Measurements from ENCODE around the gene F5.
"Not testable (repeated sequence)": the region's sequence is repeated elsewhere in the genome, so short reads cannot be mapped to it uniquely, and the experiment has no call there.

Gene F5

DNA sequence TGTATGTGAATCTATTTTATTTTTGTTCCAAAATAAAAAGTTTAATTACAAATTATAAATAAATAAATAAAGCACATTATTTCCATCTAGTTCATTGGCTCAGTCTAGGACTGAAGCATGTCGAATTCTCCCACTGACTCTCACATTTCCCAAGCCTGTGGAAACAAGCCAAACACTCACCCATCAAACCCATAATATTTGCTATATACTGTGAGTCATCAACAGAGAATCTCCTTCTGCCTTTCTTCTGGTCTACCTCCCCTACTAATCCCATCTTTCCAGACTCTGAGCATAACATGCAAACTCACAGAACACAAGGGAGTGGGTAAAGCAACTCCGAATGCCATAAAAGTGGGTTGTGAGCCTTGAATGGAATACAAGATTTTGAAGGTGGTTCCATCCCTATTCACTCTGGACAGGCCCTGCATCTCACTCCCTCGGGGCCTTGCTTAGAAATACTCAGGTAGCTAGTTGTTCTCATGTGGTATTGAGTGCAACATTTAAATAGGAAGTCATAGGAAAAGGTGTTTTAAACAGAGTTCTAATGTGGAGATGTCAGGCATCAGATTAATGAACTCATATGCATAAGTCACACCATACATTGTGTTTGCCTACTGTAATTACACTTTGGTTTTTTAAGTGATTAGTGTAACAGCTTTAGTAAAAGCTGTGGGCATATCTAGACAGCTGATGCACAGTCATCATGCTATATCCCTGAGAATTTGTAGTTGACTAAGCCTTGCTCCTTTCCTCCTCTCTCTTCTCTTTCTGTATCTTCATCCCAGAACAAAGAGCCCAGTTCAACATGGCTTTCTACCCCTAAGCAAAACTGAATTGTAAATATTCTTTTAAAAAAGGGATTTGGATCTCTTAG lies 47.0 kb downstream of the F5 start:
- DNase-seq: no peak

DNA sequence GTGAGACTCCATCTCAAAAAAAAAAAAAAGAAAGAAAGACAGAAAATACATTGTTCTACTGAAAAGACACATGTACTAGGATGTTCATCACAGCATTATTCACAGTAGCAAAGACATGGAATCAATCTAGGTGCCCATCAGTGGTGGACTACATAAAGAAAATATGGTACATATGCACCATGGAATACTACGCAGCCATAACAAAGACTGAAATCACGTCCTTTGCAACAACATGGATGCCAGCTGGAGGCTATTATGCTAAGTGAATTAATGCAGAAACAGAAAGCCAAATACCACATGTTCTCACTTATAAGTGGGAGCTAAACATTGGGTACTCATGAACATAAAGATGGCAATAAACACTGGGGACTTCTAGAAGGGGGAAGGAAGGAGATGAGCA lies 51.6 kb downstream of the F5 start:
- no peak for DNase-seq

DNA sequence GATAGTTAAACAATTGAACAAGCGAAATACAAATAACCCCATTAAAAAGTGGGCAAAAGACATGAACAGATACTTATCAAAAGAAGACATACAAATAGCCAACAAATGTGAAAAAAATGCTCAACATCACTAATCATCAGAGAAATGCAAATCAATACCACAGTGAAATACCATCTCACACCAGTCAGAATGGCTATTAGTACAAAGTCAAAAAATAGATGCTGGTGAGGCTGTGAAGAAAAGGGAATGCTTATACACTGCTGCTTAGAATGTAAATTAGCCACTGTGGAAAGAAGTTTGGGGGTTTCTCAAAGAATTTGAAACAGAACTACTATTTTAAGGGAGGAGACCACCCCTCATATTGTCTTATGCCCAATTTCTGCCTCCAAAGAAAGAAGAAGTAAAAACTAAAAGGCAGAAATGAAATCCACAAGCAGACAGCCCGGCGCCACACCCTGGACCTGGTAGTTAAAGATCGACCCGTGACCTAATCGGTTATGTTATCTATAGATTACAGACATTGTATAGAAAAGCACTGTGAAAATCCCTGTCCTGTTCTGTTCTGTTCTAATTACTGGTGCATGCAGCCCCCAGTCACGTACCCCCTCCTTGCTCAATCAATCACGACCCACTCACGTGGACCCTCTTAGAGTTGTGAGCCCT lies 52.6 kb downstream of the F5 start:
- not testable (repeated sequence) for DNase-seq

DNA sequence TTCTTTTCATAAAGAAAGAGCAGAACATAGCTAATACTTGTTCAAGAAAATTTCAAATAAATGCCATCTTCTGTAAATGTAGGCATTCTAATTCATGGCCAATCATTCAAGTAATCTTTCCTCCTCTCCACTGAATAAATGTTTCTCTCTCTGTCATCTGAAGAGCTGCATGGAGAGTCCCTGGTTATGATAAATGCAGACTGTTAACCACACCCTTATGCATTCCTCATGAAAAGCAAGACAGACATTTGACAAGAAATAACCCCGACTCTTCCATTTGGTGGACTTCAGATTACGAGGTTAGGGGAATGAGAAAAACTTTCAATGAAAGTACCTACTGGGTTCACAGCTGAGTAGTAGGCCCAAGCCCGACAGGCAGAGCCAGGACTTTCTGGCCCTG lies 55.8 kb downstream of the F5 start:
- DNase-seq: no peak

DNA sequence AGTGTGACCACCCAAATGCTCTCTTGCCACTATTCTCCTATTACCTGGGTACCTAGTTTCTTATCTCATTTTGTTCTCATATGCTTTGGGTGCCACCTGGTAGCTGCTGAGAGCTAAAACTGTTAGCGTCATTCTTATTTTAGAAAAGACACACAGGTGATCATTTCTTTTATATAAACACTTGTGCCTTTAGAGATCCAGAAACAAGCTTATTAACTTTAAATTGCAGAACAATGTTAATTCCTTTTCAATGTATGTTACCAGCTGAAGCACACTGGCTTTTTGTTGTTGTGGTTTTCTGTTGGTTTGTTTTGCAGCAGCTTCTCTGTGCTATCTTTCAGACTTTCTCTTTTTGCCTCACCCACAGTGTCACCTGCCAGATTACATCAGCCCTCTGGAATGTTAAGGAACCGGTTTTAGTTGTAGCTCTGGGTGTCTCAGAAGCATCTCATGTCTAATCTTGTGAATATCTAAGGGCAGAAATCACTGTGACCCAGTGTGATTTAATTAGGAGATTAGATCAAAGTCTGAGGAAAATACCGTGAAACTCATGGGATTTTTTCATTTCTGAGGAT lies 57.1 kb downstream of the F5 start:
- no peak for DNase-seq

DNA sequence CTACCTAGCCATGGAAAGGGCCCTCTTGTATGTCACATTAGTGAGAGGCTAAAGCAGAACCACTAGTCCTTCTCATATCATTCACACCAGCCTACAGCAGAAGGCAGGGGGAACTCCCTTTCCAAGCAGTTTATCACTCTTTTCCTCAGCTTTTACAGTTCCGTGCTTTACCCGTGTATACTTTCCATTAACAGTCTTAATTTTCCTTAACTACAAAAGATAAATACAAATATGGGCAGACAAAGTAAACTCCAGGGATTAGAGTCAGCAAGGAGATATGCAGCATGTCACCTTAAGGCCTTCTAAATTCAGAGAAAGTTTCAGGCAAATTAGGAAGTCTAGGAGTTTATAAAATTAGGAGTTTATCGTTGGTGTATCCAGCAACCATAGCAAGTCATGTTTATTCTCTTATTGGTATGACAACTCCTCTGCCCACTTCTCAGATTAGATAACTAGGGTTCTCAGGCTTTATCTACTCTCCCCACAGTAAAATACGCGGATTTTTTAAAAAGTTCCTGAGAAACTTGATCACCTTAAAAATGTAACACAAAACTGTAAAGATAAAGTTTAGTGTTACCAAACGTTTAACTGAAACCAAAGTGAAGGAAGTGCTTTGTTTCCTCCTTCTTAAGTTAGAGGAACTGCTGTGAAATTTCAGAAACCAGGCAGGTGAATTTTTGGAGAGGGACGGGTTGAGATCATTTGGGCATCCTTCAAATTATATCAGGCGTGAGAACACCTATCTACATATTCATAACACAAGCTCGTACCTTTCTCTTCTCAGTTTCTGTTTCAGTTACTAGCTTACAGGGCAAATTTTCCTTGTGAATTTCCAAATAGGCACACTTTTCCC lies 57.8 kb downstream of the F5 start:
- no peak for DNase-seq

DNA sequence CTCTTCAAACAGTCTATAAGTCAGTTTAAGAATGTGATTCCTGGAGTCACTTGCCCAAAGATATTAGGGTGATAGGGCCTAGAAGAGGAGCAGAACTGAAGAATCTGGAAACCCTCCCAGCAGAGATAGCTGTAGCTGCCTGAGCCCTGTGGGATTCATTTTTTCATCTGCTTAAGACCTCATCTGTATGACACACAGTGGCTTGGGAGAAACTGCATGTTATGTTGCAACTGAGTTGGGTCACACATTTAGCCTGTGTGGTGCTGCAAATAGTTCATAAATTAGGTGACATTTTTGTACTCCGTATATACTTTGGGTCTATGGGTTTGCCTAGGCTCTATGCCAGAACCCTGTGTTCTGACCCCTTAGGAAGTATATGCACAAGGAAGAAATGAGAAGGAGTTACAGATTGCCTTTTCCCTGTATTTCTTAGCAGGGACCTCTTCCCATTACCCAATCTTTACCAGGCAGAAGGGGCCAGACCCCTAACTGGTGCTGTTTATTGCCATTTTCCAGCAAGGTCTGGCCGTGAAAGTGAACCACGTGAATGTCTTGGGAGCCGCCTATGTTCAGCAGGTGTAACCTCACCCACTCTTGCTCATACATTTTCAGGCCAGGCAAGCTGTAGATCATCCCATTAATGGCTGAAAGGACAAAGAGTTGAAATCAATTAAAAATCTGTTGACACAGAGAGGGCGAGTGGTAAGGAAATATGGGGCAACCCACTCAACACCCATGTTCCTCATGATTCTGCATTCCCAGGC lies 58.6 kb downstream of the F5 start:
- DNase-seq: no peak

DNA sequence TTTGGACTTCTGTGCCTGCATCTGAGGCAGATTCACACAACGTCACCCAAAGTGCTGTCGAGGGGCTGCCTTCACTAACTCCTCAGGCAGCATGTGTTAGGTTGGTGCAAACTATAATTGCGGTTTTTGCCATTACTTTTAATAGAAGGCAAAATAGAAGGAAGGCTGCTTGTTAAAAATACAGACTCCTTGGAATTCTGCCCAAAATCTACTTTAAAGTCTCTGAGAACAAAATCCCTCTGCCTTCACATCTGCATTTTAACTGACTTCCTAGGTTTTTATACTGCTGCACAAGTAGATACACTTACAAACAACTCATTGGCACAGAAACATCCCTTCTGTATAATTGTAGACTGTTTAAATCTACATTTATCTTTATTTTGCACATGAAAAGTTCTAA lies 59.3 kb downstream of the F5 start:
- DNase-seq: no peak

DNA sequence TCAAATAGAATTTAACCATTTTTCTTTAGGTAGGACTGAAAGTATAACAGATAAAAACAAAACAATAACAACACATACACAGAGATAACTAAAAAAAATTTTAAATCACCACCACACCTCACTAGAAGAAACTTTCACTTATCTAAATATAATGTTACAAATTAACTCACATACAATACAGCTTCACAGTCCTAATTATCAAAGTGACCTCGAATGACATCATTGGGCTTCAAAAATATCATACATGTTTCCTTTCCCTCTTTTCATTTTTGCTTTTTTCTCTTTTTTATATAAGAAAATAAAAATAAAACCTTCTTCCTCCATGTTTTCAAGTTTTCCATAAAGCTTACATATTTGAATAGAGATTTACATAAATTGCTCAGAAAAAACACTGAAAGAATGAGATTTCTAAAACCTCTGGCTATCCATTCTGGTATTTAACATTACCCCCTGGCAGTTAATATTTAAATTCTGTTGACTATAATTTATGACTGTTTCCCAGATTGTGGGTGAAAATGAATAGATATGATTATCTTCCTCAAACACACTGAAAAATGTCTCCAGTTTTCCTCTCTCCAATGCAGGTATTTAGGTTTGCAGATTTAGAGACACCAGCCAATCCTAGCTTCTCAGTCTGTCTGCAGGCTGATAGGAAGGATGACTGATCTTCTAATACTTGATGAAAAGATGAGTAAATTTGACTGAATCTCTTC lies 60.0 kb downstream of the F5 start:
- no peak for DNase-seq

DNA sequence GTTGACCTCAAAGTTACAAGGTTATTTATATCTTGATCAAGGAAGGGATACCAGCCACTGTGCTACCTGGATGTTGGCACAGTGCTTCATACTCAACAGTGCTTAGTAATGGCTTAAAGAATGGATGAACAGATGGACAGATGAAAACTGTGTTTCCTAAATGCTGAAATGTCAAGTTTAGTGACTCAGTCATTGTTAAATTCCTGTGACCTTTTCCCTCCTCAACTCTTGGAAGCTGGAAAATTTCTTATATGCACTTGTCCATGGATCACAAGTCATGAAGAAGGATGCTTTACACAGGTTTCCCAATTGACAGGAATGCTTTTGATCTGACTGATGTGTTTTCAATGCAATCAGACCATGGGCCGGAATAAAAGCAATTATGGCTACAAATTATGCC lies 60.9 kb downstream of the F5 start:
- no peak for DNase-seq

DNA sequence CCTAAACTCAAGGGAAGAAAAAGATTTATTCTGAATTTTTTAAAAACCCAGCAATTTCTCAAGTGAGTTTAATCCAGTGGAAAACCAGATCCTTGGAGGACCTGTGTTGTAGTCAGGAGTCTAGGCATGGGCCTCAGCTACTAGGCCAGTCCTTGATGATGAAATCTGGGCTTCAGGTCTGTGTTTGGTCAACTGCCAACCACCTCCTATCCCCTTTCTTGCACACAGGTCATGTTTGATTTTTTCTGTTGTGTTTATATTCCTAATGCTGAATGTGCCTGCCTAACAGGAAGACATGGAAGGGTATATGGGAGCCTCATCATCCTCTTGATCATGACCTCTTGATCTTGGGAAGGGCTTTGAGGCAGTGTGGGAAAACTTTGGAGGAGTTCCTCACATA lies 62.4 kb downstream of the F5 start:
- DNase-seq: no peak

DNA sequence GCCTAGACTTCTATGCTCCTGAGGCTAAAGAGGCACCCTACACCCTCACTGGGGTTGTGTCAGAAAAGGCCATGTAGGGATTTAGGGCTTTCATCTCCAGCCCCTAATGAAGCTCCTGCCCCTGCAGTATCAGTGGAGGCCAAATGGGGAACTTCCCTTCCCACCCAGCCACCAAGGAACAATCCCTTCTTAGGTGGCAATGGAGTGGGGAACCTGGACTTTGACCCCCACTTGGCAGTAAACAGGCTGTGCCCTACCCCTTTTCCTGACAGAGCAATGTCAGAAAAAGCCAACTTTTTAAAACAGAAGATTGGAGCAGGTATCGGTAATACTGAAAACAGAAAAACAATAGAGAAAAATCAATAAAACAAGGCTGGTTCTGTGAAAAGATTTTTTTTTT lies 65.1 kb downstream of the F5 start:
- DNase-seq: no peak

DNA sequence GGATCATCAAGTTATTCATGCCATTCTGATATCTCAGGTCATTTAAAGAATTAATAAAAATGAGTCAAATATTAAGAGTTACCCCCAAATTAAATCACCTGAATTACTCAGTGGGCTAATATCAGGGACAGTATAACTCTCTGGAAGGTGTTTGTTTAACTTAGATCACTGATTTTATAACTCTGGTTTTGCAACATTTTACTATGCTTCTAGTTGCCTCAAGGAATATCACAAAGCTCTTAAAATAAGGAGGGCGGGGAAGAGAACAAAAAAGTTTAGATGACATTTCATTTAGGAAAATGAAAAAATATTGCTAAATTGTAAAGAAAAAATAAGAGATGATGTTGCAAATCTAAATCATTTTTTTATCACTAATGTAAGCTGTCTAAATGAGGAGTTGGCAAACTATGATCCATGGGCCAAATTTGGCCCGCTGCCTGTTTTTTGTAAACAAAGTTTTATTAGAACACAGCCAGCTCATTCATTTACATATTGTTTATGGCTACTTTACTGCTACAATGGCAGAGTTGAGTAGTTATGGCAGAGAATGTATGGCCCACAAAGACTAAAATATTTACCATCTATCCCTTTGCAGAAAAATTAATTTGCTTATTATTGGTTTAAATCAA lies 68.6 kb downstream of the F5 start:
- DNase-seq: no peak

DNA sequence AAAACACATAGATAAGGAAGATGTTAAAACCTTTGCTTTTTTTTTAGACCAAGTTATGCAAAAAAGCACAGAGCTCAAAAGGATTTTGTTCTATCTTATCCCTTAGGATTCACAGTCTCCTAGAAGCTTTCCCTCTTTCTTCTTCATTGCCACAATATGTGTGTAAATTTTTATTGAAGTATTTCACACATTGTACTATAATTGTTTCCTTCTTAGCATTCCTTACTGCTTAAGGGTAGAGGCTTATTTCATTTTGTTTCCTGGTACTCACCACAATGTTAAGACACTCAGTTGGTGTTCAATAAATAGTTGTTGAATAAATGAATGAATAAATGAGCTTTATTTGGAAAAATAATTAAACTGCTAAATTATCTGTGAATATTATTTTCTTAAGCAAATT lies 70.6 kb downstream of the F5 start:
- no peak for DNase-seq

DNA sequence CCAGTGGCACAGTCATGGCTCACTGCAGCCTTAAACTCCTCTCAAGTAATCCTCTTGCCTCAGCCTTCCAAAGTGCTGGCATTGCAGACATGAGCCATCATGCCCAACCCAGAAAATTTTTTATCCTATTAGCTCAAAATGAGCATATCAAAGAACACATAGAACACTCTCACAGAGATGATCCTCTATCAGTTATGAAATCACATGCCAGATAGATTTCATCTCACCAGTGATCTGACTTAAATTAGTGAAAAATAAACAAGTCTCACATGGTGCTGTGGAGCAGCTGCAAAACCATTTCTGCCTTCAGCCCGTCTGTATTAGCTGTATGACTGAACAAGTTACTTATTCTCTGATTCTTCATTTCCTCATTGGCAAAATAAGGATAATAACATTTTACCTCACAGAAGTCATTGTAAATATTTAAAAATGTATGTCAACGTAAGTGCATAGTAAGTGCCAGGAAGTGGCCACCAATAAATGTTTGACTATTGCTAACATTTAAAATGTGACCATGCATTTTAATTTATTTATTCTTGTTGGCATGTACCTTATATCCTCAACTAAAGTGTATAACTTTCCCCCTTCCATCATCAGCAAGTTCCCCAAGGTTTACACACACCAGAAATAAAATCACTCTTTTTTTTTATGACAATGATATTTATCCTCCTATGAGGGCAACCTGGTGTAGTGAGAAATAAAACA lies 71.6 kb downstream of the F5 start:
- no peak for DNase-seq

DNA sequence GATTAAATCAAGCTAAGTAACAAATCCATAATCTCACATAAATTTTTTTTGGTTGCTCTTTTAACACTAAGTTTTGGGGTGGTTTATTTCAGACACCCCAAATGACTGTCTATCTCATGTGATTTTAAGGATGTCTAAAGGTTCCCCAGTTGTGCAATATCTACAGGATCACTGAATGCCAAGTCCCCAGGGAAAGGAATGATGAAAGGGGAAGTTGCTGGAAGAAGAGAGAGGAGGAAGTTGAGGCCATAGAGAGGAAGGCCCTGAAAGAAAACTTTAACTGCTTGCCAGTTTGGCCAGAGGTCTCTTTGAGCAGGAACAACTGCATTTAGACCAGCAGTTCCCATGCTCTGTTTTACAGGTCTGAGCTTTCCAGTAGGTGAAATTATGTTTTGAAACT lies 73.1 kb downstream of the F5 start:
- DNase-seq: no peak

DNA sequence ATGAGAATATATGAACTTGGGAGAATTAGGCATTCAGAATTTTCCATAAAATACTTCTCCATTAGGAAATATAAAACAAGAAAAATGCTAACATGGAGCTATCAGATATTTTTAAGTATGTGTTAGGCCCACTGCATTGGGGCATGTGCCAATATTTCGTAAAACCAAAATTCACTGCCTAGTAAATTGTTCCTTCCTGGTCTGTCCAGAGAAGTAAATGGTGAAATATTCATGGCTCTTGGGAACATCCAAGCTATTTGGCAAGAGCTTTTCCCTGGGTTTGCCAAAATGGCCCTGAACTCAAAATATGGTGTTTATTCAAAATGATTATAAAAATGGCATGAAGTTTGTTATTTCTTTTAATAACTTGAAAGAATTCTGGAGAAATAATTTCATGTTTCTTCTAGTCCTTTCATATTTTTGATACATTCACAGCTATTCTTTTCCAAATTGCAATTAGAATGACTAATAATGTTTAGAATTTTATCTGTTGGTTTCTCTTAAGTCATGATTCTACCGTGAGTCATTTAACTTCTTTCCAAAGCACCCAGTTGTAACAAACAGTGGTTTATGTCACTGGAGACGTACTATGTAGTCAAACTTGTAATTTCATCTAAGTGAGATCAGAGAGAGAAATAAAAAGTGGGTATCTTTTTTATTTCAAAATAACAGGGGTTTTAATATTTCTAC lies 74.8 kb downstream of the F5 start:
- no peak for DNase-seq

DNA sequence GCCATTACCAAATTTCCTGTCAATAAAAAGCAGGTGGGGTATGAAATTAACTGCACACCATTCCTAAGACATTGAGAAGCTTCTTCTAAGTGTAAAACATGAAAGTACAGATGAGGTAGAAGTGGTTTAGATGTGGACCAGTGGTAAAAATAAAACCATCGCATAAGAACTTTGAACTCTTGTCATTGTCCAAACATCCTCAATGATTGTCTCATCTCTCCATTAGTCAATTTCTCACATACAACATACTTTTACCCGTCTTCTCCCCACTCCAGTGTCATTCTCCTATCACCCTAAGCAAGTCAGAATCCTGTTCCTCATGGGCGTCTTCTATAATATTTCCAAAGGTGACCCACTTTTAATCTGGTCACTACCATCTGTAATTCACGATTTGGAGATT lies 76.2 kb downstream of the F5 start:
- no peak for DNase-seq

DNA sequence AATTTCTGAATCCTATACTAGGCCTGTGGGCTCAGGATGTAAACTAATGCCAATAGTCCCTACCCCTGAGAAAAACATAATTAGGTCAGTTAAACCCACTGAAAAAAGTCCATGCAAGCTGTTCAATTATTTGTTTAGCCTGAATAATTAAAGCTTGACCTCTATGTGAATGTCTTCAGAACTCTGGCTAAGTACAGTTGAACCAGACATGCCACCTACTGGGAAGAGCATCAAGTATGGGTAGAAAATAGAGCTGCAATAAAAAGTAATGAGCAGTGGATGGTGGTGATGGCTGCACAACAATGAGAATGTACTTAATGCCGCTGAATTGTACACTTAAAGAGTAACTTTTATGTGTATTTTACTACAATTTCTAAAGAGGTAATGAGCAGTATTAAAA lies 76.9 kb downstream of the F5 start:
- DNase-seq: no peak
